Vagina (tissue), 2 donors: ENCODE data around the gene DNAJB4. TPM values are rescaled to one million over a fixed set of nuclear protein-coding genes. Genes with fewer than 3 reads are reported as not detected.
"Not testable (repeated sequence)": the region's sequence is repeated elsewhere in the genome, so short reads cannot be mapped to it uniquely, and the experiment has no call there.

Experiments used
- DNase-seq, 2 donors: peaks; one replicate each; pipeline ENCODE4 v3.0.0-alpha.2; 2017; ENCODE audit errors: extremely low spot score in 2 of 2
- H3K27ac ChIP-seq: fragments of 200-600 bp; sonication (generic); one replicate; pipeline ENCODE4 v1.5.1; 2019
- H3K27me3 ChIP-seq: fragments of 200-600 bp; sonication (generic); one replicate; pipeline ENCODE4 v1.5.1; 2019
- H3K36me3 ChIP-seq, 2 donors: fragments of 200-600 bp; sonication (generic); one replicate each; pipeline ENCODE4 v1.5.1; 2017 to 2019
- H3K4me1 ChIP-seq: fragments of 200-600 bp; sonication (generic); one replicate; pipeline ENCODE4 v1.5.1; 2019
- H3K4me3 ChIP-seq, 2 donors: fragments of 200-600 bp; sonication (generic); 1 replicate in 1 of 2; 2 replicates in 1 of 2; pipeline ENCODE4 v1.5.1; 2016 to 2019
- H3K9me3 ChIP-seq: fragments of 200-600 bp; sonication (generic); one replicate; pipeline ENCODE4 v1.5.1; 2019
- CTCF ChIP-seq, 3 experiments: fragments of 450-650 bp in 2 of 3; fragments of 200-600 bp in 1 of 3; sonication (generic) in 1 of 3; IDR thresholded peaks; one replicate each; pipeline ENCODE4 v1.5.1; 2017 to 2019; ENCODE audit warnings: antibody characterized with exemption in 3 of 3, mild to moderate bottlenecking in 2 of 3, moderate library complexity in 2 of 3
- POLR2A ChIP-seq, 2 donors: fragments of 450-650 bp; IDR thresholded peaks; one replicate each; pipeline ENCODE4 v1.6.1; 2017; ENCODE audit warnings: antibody characterized with exemption in 2 of 2, mild to moderate bottlenecking in 2 of 2, moderate library complexity in 2 of 2
- POLR2AphosphoS5 ChIP-seq, 2 donors: sonication (generic); formaldehyde crosslinking; IDR thresholded peaks; one replicate each; pipeline ENCODE4 v1.9.0; 2017; ENCODE audit warnings: antibody characterized with exemption in 2 of 2, mild to moderate bottlenecking in 2 of 2, low read depth in 1 of 2; ENCODE audit not compliant: insufficient read depth in 1 of 2
- intact Hi-C: fragments of 100-400 bp; cut with DNase I; formaldehyde crosslinking; loops from one replicate; pipeline ENCODE4 v1.15.1; 2023
- total RNA-seq: library from RNA; depleted of rRNA; stranded (reverse); fragments of >200 nt; gene quantifications from one replicate; pipeline ENCODE4 v1.2.3, GENCODE V29; 2016

Gene DNAJB4
- total RNA-seq, 1 donor from 2014 or later: 20.9 TPM

GRCh38 chr1:77978969-77979876 is 25.5 kb upstream of the DNAJB4 start, which contains the start of gene FUBP1:
FUBP1 (minus strand) TSS chr1:77979072; CDS start chr1:77979004, 68 bp downstream.
- TF ChIP-seq CTCF (IDR thresholded peaks at IDR 0.05): peak; percentile 40 to 77 (median 74)
- TF ChIP-seq POLR2AphosphoS5 (IDR thresholded peaks at IDR 0.05; ENCODE audit: insufficient read depth in 1 of 2, low read depth in 1 of 2): peak; percentile 76 to 91
- TF ChIP-seq POLR2A (IDR thresholded peaks at IDR 0.05): peak in 1 of 2 donors; percentile 51
- H3K27ac ChIP-seq: peak within 1 kb of the TSS; percentile 92
- no peaks in the 10 kb centered on the region for H3K9me3 ChIP-seq
- H3K36me3 ChIP-seq: no peaks in the 10 kb centered on the region
- intact Hi-C loops: loop anchor here (2.0 kb wide), 1 partner anchor 26 kb away; the partner anchor contains the start of gene DNAJB4
- no peaks in the 10 kb centered on the region for H3K27me3 ChIP-seq
- peaks cover 44% of the 10 kb centered on the region for H3K4me1 ChIP-seq
- peak within 1 kb of the TSS; percentile 67 to 73 for H3K4me3 ChIP-seq
- DNase-seq: peak in 1 of 2 donors; percentile 98

GRCh38 chr1:77983352-77983996 is 21.3 kb upstream of the DNAJB4 start:
- H3K9me3 ChIP-seq, H3K27ac ChIP-seq, H3K27me3 ChIP-seq, H3K36me3 ChIP-seq, H3K4me3 ChIP-seq, intact Hi-C loops, H3K4me1 ChIP-seq, DNase-seq: not testable (repeated sequence)

GRCh38 chr1:77983997-77984355 is 20.8 kb upstream of the DNAJB4 start:
- H3K4me1 ChIP-seq: peaks cover 9% of the 10 kb centered on the region
- intact Hi-C loops: no loop called here
- no peak overlapping the region for H3K27ac ChIP-seq
- H3K4me3 ChIP-seq: no peak overlapping the region
- H3K27me3 ChIP-seq: no peaks in the 10 kb centered on the region
- no peaks in the 10 kb centered on the region for H3K9me3 ChIP-seq
- DNase-seq: no peak
- no peaks in the 10 kb centered on the region for H3K36me3 ChIP-seq
- TF ChIP-seq CTCF (IDR thresholded peaks at IDR 0.05): no peak
- TF ChIP-seq POLR2AphosphoS5 (IDR thresholded peaks at IDR 0.05; ENCODE audit: insufficient read depth in 1 of 2, low read depth in 1 of 2): no peak
- no peak for TF ChIP-seq POLR2A (IDR thresholded peaks at IDR 0.05)

- no peak for DNase-seq
- Histone ChIP-seq H3K27ac (no peak overlapping the region), H3K4me1 (peaks cover 9% of the 10 kb centered on the region), H3K27me3 (no peaks in the 10 kb centered on the region), H3K36me3 (no peaks in the 10 kb centered on the region), H3K4me3 (no peak overlapping the region), H3K9me3 (no peaks in the 10 kb centered on the region)
- intact Hi-C loops: no loop called here
- TF ChIP-seq POLR2A (IDR thresholded peaks at IDR 0.05): no peak
- TF ChIP-seq POLR2AphosphoS5 (IDR thresholded peaks at IDR 0.05; ENCODE audit: insufficient read depth in 1 of 2, low read depth in 1 of 2): no peak
- no peak for TF ChIP-seq CTCF (IDR thresholded peaks at IDR 0.05)
Measured at GRCh38 chr1:77984629-77985028, 20.1 kb upstream of the DNAJB4 start.

- TF ChIP-seq POLR2AphosphoS5 (IDR thresholded peaks at IDR 0.05; ENCODE audit: insufficient read depth in 1 of 2, low read depth in 1 of 2): no peak
- TF ChIP-seq POLR2A (IDR thresholded peaks at IDR 0.05): no peak
- TF ChIP-seq CTCF (IDR thresholded peaks at IDR 0.05): no peak
- Histone ChIP-seq H3K9me3 (no peaks in the 10 kb centered on the region), H3K4me3 (no peak overlapping the region), H3K27me3 (no peaks in the 10 kb centered on the region), H3K36me3 (no peaks in the 10 kb centered on the region), H3K4me1 (peaks cover 3% of the 10 kb centered on the region), H3K27ac (no peak overlapping the region)
- intact Hi-C loops: no loop called here
- DNase-seq: no peak
Measured at GRCh38 chr1:77986810-77987209, 17.9 kb upstream of the DNAJB4 start.
